DND-41 (cell line): ENCODE results near the gene TMEM132D.

Source experiments
- ATAC-seq: fragments of 200-7000 bp; cut with Tn5 transposase; 3 replicates; pipeline ENCODE4 v1.9.1; 2021; ENCODE audit warnings: low read depth; ENCODE audit not compliant: insufficient read depth
- DNase-seq: peaks from one replicate; pipeline ENCODE4 v3.0.0-alpha.2; 2020
- H2AFZ ChIP-seq: 2 replicates; pipeline ENCODE4 v1.6.0; 2012; ENCODE audit warnings: low read depth, low read length
- H3K27ac ChIP-seq: 2 replicates; pipeline ENCODE4 v1.5.1; 2012; ENCODE audit warnings: low read length, inconsistent platforms
- H3K27me3 ChIP-seq: fragments of 200-600 bp; sonication (generic); 2 replicates; pipeline ENCODE4 v1.6.0; 2012; ENCODE audit warnings: low read length, mild to moderate bottlenecking, inconsistent platforms; ENCODE audit not compliant: insufficient read depth, poor library complexity
- H3K36me3 ChIP-seq: 2 replicates; pipeline ENCODE4 v1.5.1; 2012; ENCODE audit warnings: low read length, inconsistent platforms; ENCODE audit not compliant: insufficient read depth
- H3K4me1 ChIP-seq: 2 replicates; pipeline ENCODE4 v1.5.1; 2012; ENCODE audit warnings: mild to moderate bottlenecking, low read length; ENCODE audit not compliant: insufficient read depth
- H3K4me2 ChIP-seq: 2 replicates; pipeline ENCODE4 v1.6.0; 2012; ENCODE audit warnings: mild to moderate bottlenecking, moderate library complexity, low read length, inconsistent platforms; ENCODE audit not compliant: insufficient read depth
- H3K4me3 ChIP-seq, 2 experiments: fragments of 200-600 bp in 1 of 2; shearing (Covaris generic) in 1 of 2; 2 replicates each; pipeline ENCODE4 v1.5.1; 2012 to 2016; ENCODE audit warnings: inconsistent platforms in 2 of 2, low read length in 2 of 2, mild to moderate bottlenecking in 2 of 2, low read depth in 1 of 2, moderate library complexity in 1 of 2
- H3K79me2 ChIP-seq: 2 replicates; pipeline ENCODE4 v1.6.0; 2012; ENCODE audit warnings: low read length, inconsistent platforms; ENCODE audit not compliant: insufficient read depth
- H3K9ac ChIP-seq: 2 replicates; pipeline ENCODE4 v1.6.0; 2012; ENCODE audit warnings: low read depth, mild to moderate bottlenecking, inconsistent platforms, low read length, moderate library complexity
- H3K9me3 ChIP-seq: 2 replicates; pipeline ENCODE4 v1.5.1; 2012; ENCODE audit warnings: low read length, moderate library complexity, mild to moderate bottlenecking, inconsistent platforms; ENCODE audit not compliant: insufficient read depth, severe bottlenecking
- H4K20me1 ChIP-seq: 2 replicates; pipeline ENCODE4 v1.6.0; 2012; ENCODE audit warnings: low read length; ENCODE audit not compliant: insufficient read depth
- CTCF ChIP-seq: IDR thresholded peaks from 2 replicates; pipeline ENCODE4 v1.5.1; 2012; ENCODE audit warnings: borderline replicate concordance, low read length, moderate library complexity, mild to moderate bottlenecking; ENCODE audit not compliant: poor library complexity, severe bottlenecking; ENCODE audit errors: extremely low read depth
- EZH2 ChIP-seq: IDR thresholded peaks from 3 replicates; pipeline ENCODE4 v1.6.1; 2012; ENCODE audit warnings: borderline replicate concordance, low read depth, mild to moderate bottlenecking, moderate library complexity, low read length, inconsistent platforms; ENCODE audit not compliant: severe bottlenecking

The TMEM132D gene

DNA sequence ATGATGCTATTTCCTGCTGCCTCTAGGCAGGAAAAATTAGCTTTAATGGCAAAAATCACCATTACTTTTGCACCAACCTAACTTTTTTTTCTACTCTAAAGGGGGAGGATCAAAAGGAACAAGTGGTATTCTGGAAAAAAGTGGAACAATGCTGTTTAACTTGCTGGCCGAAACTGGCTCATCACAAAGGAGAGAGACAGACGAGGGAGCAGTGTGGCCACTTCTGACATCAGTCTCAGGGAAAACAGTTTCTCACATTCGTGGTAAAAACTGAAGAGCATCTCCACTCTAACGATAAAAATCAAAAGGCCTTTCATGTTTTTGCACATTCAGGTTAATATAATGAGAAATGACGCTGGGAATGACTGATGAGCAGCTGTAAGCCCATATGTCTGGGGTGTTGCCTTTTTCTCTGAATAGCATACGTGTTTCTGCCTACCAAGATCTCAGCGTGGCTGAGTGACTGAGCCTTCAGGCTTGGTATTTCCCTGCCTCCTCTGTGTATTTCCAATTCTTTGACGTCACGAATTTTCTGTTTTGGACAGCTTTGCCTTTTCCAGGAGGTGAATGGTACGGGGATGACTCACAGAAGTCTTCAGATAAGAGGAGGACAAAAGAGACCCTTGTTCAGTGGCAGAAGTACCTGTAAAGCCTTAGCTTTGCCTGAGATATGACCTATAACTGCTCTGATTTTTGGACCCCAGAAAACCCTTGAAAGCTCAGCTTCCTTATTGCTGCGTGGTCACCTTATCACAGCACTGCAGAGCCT lies 691.8 kb downstream of the TMEM132D start:
- Histone ChIP-seq H3K36me3 (no peaks in the 10 kb centered on the region), H3K4me2 (no peak overlapping the region), H4K20me1 (no peaks in the 10 kb centered on the region), H3K4me1 (peaks cover 25% of the 10 kb centered on the region), H3K4me3 (no peak overlapping the region), H3K27me3 (no peaks in the 10 kb centered on the region), H3K9ac (no peak overlapping the region), H3K9me3 (peaks cover 10% of the 10 kb centered on the region), H3K27ac (no peak overlapping the region), H3K79me2 (no peaks in the 10 kb centered on the region), H2AFZ (no peak overlapping the region)
- DNase-seq (no peak), ATAC-seq (no peak)
- TF ChIP-seq EZH2 (no peak), CTCF (no peak)

DNA sequence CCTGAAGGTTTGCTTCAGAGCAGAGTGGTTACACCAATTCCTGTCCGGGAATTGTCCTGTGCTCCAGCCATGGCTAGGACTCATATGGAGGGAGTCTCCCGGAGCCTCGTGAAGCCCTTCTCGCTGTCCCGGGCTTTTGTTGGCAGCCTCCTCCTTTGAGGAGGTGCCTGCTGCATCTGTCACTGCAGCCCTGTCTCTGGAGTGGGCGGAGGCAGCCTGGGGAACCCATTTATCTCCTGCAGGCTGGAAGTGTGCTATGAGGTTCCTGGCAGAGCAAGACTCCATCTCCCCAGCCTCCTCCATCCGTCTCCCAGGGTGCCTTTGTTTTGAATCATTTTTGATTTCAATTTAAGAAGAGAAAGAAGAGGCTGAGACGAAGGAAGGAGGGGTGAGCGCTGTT lies 695.3 kb downstream of the TMEM132D start:
- no peaks in the 10 kb centered on the region for H3K27me3 ChIP-seq
- no peak overlapping the region for H3K9ac ChIP-seq
- no peaks in the 10 kb centered on the region for H4K20me1 ChIP-seq
- H3K4me2 ChIP-seq: no peak overlapping the region
- TF ChIP-seq EZH2 (no peak), CTCF (no peak)
- no peak for ATAC-seq
- H3K27ac ChIP-seq: no peak overlapping the region
- peaks cover 2% of the 10 kb centered on the region; the same call in 1 of the 2 replicates for H3K4me1 ChIP-seq
- H3K4me3 ChIP-seq: no peak overlapping the region
- H3K79me2 ChIP-seq: no peaks in the 10 kb centered on the region
- H3K9me3 ChIP-seq: no peaks in the 10 kb centered on the region
- no peak overlapping the region for H2AFZ ChIP-seq
- no peaks in the 10 kb centered on the region for H3K36me3 ChIP-seq
- no peak for DNase-seq

GRCh38 chr12:129207084-129207483 lies 696.7 kb downstream of the TMEM132D start:
- Histone ChIP-seq H2AFZ (no peak overlapping the region), H3K4me2 (no peak overlapping the region), H3K27me3 (no peaks in the 10 kb centered on the region), H3K9me3 (no peaks in the 10 kb centered on the region), H3K36me3 (no peaks in the 10 kb centered on the region), H3K79me2 (no peaks in the 10 kb centered on the region), H4K20me1 (no peaks in the 10 kb centered on the region), H3K9ac (no peak overlapping the region), H3K27ac (no peak overlapping the region), H3K4me1 (peaks cover 14% of the 10 kb centered on the region), H3K4me3 (no peak overlapping the region)
- TF ChIP-seq CTCF: no peak
- no peak for TF ChIP-seq EZH2
- DNase-seq (no peak), ATAC-seq (no peak)
